Embryonic facial prominence (tissue), 1 donor: ENCODE results near the gene ALDOA.

ENCODE experiments used
- DNase-seq: peaks from one replicate; pipeline ENCODE4 v3.0.0-alpha.2; 2016; ENCODE audit errors: extremely low spot score

ALDOA gene

DNA sequence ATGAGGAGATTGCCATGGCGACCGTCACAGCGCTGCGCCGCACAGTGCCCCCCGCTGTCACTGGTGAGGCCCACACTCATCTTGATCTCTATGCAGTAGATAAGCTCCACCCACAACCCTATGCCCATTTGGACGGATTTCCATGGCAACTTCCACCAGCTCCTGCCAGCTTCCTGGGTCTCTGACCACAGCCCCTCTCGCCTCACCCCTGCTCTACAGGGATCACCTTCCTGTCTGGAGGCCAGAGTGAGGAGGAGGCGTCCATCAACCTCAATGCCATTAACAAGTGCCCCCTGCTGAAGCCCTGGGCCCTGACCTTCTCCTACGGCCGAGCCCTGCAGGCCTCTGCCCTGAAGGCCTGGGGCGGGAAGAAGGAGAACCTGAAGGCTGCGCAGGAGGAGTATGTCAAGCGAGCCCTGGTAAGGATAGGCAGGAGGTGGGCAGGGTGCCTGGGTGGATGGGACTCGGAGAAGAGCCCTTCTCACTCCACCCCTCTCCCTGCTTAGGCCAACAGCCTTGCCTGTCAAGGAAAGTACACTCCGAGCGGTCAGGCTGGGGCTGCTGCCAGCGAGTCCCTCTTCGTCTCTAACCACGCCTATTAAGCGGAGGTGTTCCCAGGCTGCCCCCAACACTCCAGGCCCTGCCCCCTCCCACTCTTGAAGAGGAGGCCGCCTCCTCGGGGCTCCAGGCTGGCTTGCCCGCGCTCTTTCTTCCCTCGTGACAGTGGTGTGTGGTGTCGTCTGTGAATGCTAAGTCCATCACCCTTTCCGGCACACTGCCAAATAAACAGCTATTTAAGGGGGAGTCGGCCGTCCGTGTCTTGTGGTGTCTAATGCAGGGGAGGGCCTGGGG lies 4.3 kb downstream of the ALDOA start:
- no peak for DNase-seq

DNA sequence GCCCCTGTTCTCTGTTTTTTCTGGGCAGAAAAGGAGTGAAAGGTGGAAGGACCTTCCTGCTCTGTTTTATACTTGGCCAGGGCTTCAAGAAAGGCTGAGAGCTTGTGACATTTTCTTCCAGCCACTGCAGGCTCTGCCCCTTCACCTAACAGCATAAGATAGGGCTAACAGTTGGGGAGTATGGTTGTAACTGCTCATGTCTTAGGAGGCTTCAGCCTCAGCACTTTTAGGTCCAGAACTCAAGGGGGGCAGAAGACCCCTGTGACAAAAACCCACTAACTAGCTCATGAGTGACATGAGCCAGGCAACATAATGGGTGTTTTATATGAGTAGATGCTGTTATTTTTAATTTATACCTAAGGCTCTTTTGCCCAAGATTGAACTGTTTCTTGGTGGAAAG lies 4.9 kb downstream of the ALDOA start:
- DNase-seq = no peak

DNA sequence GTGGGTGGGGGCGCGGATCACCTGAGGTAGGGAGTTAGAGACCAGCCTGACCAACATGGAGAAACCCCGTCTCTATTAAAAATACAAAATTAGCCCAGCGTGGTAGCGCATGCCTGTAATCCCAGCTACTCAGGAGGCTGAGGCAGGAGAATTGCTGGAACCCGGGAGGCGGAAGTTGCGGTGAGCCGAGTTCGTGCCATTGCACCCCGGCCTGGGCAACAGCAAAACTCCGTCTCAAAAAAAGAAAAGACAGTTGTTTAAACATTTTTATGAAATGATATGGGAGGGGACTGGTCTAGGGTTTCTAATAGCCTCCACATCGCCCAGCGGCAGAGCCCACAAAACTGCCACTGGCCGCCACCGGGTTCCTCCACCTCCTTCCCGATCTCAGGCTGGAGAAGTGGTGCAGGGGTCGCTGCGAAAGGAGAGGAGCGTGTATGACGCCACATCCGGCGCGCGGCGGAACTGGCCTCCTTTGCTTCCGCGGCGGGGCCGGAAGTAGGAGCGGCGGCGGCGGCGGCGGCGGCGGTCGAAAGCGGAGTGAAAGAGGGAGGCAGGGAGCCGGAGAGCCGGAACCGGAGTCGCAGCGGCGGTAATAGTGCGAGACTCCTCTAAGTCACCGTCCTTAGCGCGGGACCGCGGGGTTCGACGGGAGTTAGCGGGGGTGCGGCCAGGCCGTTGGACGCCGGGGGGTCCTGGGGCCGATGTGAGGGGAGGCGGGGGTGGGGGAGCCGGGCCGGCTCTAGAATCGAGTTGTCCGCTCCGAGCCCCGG lies 10.1 kb downstream of the ALDOA start, which contains the start of gene PPP4C:
TSS of gene PPP4C (plus strand) at position 492 of the 773 bp plus-strand sequence. CDS start 384 bp downstream, outside the sequence.
- peak; percentile 86 for DNase-seq

DNA sequence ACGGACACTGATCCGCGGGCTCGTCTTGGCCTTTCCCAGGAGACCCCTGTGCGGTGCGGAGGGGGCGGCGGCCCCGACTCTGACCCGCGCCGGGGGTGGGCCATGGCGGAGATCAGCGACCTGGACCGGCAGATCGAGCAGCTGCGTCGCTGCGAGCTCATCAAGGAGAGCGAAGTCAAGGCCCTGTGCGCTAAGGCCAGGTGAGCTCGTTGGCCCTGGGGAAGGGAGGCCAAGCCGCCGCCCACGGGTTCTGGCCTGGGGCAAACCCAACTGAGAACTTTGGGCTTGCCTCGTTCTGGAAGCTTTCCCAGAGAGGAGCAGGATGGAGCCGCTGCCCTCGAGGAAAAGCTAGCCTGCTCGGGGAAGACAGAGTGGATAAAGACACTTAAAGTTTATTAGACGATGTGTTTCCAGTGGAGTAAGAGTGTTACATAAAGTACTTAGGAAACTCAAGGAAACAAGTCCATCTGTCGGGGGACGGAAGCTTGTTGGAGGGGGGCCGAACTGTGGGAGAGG lies 10.8 kb downstream of the ALDOA start:
- no peak for DNase-seq

DNA sequence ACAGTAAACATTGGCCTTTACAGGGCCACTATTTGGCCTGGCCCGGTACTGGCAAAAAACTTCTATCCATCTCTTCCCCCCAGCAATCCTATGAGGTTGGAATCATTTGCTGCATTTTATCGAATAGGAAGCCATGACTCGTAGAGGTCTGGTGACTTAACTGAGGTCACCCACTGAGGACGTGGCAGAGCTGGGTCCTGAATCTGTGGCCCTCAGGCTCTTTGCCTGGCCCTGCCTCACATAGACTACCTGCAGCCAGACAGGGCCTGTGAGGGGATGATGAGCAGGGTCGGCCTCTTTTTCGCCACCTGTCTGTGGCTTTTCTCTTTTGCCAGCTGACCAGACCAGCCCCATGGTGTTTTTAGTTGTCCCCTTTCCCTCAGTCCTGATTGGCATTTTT lies 12.1 kb downstream of the ALDOA start:
- no peak for DNase-seq

DNA sequence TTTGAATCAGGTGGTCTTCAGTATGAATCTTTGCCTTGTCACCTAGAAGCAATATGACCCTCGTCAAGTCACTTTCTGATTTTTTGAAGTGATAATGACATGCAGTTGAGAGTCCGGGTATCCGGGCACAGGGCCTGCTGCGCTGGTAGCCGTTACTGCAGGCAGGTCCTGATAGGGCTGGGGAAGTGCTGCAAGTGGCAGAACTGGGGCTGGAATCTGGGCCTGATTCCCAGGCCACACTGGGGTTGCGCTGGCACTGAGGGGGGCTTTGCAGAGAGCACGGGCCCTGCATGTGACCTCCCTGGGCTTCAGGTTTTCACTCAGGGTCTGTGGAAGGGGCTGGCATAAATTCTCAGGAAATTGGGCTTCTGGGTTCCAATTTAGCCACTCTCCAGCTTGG lies 13.2 kb downstream of the ALDOA start:
- no peak for DNase-seq

DNA sequence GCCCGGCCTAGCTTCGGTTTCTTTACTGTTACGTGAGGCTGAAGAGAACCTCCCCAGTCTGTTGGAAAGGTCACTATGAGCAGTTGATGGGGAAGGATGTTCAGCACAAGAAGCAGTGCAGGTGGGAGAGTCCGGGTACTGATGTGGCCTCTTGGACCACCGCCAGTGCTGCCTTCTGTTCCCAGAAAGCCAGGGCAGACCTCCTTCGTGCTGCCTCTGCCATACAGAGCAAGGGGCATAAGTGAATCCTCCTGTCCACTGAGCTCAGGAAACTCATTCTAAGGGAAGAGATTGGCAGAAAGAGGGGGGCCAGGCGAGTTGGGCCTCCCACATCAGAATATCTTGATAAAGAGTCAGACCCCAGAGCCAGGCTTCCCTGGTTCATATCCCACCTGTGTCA lies 13.9 kb downstream of the ALDOA start:
- no peak for DNase-seq

DNA sequence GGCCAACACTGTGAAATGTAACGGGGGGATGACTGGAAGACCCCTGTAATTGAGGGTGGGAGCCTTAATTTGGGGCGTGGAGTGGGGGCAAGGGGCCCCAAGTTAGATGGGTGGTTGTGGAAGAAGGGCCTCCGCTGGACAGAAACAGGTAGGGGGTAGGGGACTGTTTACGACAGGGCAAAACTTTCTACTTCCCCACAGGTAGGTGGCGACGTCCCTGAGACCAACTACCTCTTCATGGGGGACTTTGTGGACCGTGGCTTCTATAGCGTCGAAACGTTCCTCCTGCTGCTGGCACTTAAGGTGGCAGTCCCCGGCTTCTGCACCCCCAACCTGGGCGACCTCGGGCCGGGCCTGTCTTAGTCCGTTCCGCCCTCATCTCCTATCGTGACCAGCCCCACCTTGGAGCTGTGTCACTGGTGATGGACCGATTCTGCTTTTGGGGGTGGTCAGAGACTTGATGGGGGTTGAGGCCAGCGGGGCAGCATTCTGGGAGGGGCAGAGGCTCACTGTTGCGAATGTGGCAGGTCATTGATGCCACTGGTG lies 17.1 kb downstream of the ALDOA start:
- DNase-seq = no peak

DNA sequence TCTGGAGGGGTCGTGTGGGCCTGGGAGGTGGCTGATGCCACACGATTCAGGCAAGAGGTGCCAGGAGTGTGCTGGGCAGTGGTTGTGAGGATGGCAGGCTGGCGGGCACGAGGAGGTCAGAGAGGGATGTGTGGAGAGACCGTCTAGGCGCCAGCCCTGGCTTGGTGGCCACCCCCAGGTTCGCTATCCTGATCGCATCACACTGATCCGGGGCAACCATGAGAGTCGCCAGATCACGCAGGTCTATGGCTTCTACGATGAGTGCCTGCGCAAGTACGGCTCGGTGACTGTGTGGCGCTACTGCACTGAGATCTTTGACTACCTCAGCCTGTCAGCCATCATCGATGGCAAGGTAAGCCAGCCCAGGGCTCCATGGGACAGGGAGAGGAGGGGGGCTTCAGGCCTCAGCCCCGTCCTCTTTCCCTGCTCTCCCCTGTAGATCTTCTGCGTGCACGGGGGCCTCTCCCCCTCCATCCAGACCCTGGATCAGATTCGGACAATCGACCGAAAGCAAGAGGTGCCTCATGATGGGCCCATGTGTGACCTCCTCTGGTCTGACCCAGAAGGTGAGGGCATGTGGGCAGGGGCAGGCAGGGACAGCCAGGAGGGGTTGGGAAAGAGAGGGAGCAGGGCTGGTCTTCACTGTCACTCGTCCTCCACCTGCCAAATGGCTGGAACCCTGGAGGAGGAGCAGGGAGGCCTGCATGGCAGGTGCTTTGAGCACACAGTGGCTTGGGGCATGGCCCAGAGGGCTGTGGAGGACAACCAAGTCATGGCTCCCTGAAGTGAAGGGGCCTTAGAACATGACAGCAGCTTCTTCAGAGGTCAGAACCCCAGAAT lies 17.9 kb downstream of the ALDOA start:
- no peak for DNase-seq

DNA sequence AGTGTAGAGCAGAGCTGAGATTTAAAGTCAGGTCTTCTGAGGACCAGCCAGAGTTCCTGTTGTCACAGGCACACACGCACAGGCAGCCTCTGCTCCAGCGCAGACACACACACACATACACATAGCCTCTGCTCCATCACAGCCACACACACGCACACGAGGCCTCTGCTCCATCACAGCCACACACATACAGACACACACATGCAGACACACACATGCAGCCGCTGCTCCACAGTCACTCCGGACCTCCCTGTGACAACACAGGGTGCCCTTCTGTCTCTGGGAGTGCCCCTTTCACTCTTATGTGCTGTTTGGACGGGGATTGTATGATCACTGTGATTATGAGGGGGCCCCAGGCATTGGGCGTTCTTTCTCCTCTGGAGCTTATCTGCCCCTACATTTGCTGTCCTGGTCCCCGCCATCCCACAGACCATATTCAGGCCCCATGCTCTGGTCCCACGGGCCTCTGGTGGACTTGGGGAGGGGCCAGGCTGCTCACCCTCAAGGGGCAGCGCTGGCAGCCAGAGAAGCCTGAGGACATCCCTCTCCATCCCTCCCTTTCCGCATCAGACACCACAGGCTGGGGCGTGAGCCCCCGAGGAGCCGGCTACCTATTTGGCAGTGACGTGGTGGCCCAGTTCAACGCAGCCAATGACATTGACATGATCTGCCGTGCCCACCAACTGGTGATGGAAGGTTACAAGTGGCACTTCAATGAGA lies 18.7 kb downstream of the ALDOA start:
- no peak for DNase-seq

DNA sequence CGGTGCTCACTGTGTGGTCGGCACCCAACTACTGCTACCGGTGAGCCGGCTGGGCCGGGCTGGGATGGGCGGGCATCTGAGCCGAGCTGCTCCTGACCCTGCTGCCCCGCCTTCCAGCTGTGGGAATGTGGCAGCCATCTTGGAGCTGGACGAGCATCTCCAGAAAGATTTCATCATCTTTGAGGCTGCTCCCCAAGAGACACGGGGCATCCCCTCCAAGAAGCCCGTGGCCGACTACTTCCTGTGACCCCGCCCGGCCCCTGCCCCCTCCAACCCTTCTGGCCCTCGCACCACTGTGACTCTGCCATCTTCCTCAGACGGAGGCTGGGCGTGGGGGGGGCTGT lies 19.2 kb downstream of the ALDOA start:
- no peak for DNase-seq

DNA sequence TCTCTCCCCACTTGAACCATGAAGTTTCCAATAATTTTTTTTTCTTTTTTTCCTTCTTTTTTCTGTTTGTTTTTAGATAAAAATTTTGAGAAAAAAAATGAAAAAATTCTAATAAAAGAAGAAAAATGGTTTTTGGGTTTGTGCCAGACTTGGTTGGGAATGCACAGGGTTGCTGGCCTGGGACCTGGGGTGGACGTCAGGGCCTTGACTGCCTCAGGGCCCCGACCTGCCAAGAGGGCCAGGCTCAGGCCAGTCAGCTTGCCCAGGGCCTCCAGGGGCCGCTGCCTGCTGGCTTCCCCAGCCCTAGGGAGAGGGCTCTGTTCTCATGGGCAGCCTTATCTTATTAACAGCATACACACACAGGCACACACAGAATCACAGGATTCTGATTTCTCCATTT lies 19.7 kb downstream of the ALDOA start:
- DNase-seq = no peak

DNA sequence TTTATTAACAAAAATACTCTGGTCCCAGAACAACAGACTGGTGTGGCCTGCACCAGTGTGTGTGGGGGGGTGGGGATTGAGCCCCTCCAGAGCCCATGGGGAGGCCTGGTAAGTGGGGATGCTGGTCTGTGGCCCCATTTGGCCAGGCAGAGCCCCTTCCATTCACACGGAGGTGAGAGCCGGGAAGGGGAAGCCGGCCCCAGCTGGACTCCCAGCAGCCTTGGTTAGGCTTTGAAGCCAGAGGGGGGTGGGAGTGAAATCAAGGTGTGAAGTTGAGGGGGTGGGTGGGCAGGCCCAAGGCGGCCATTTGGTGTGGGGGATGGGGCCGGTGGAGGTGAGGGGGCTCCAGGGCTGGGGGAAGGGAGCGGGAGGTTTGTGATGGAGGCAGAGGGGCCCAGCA lies 20.3 kb downstream of the ALDOA start:
- no peak for DNase-seq

DNA sequence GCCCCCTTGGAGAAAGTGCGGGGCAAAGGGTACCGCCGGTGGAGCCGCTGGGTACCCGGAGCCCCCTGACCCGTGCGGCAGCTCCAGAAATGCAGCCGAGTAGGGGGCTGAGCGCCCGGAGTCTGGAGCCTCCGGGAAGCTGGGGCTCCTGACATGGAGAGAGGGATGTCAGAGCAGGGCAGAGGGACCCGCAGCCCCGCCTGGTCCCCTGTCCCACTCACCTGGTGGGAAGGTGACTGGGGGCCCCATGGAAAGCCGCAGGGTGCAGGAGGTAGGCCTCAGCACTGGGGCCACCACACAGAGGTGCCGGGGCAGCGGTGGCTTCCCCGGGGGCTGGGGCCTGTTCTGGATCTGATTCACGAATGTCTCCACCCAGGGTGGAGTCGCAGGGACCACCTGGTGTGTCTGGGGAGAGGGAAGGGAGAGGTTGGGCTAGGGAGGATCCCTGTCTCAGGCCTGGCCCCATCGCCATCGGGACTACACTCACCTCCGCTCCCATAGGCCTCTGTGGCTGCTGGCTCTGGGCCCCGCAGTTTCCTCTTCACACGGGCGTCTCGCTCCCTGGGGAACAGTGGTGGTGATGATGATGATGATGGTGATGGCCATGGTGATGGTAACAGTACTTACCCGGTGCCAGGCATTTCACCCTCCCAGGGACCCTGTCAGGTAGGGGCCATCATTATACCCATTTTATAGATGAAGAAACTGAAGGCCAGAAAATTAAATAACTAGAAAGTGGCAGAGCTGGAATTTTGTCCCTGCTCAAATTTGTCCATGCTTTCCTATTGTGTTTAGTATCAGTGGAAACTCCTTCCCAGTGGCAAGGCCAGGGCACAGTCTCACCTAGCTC lies 21.0 kb downstream of the ALDOA start:
- DNase-seq = no peak

DNA sequence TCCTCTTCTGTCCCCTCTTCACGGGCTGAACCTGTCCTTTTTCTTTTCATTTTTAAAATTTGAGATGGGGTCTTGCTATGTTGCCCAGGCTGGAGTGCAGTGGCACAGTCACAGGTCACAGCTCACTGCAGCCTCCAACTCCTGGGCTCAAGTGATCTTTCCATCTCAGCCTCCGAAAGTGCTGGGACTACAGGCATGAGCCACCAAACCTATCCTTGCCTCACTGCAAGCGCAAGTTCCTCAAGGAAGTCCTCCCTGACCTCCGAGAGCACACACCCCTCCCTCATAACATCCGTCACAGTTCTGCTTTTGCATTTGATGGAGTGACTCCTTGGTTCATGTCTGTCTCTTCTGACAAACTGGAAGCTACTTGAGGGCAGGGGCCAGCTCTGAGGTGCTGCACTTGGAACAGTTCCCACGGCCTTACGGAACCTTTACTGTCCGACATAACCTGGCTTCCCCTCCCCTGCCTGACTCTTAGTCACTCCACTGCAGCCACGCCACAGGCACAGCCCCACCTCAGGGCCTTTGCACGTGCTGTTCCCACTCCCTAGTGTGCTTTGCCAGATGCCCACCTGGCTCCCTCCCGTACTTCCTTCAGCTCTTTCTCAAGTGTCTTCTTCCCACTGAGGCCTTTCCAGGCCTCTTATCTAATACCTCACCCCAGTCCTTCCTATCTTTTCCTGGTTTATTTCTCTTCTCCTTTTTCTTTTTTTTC lies 21.8 kb downstream of the ALDOA start:
- no peak for DNase-seq

DNA sequence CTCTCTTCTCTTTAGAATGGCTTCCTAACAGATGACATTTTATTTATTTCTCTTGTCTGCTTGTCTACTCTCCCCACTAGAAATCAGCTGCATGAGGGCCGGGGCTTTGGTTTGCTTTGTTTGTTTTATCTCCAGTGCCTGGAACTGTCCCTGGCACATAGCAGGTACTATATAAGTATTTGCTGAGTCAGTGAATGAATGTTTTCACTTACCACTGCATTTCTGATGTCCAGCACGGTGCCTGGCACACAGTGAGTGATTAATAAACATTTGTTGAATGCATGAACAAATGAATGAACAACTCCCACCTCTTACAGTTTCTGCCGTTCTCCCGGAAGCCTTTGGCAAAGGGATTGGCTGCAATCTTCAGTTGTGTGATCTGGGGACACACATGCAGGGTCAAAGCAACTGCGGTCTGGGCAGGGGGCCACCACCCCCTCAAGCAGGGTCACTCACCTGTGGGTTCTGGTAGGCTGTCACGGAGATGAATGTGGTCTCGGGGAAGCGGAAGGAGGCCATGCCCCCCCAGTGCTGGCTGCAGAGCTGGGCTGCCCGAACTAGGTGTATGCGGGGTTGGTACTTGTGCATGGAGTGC lies 22.8 kb downstream of the ALDOA start:
- DNase-seq = no peak

DNA sequence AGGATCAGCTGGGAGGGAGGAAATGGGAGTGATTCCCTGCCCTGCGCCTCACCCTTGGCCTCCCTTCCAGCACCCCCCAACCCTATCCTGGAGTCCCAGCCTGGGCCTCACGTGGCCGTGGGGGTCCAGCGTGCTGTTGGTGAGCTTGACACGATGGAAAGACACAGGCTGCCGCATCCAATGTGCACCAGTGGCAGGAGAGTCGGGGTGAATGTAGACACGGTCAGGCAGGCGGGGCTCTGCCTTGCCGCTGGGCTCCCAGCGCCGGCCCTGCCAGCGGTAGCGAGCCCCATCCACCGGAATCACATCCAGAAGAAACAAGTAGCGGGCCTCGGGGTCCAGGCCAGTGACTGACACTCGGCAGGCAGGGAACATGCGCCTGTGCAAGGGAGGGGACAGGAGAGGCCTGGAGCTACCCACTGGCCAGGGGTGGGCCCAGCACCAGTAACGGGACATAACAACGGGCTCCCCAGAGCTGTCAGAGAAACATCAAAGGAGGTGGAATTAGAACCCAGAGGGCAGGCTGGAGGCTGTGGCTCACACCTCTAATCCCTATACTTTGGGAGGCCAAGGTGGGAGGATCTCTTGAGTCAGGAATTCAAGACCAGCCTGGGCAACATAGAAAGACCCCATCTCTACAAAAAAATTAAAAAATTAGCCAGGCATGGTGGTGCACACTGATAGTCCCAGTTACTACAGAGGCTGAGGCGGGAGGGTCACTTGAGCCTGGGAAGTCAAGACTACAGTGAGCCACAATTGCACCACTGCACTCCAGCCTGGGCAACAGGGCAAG lies 23.5 kb downstream of the ALDOA start:
- DNase-seq = no peak

DNA sequence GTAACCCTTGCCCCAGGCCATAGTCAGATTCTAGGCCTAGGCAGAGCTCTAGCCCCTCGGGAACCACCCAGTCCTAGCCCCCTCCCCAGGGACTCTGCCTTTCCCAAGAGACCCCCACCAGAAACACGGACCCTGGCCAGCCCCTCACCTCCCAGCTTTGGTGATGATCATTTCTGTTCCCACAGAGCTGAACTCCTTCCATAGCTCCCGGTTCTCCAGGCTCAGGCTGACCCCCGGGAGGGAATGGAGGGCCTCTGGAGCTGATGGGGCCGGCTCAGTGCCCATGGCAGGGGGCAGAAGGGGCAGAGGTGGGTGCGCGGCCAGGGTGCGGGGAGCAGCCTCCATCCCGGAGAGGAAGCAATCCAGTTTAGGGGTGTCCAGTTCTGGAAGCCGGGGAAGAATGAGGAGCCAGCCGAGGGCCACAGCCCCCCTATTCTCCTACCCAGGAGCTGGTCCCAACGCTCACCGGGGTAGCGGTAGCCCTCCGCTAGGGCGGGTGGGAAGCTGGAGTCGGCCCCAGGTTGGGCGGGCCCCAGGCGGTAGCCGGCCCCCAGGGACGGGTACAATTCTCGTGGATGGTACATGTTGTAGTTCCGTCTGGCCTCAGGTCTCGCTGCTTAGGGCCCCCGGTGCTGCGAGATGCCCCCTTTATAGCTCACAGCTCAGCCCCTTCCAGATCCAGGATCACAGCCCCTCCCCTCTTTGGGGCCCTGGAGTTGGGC lies 25.2 kb downstream of the ALDOA start:
- no peak for DNase-seq
